Fibroblast of villous mesenchyme (primary cell): Measurements from ENCODE around the gene IFNA13. TPM values are rescaled to one million over a fixed set of nuclear protein-coding genes. Genes with fewer than 3 reads are reported as not detected.
A peak's percentile ranks its signal among the peaks of the same experiment; 100 is the strongest.

Source experiments
- DNase-seq: peaks from one replicate; pipeline ENCODE4 v3.0.0-alpha.2; 2010; ENCODE audit warnings: low read depth
- H3K4me3 ChIP-seq: 2 replicates; pipeline ENCODE4 v1.5.1; 2011; ENCODE audit warnings: low read depth, mild to moderate bottlenecking, low read length
- total RNA-seq: library from RNA; depleted of rRNA; stranded (reverse); fragments of >200 nt; gene quantifications from 2 replicates; pipeline ENCODE4 v1.2.3, GENCODE V29; 2012
- TF ChIP-seq, protein P1 (sequence below): IDR thresholded peaks from 2 replicates; pipeline ENCODE4 v1.5.1; 2012; ENCODE audit warnings: low read depth, mild to moderate bottlenecking, low read length; ENCODE audit not compliant: insufficient read depth

IFNA13 gene
- total RNA-seq, 1 donor = not detected

DNA sequence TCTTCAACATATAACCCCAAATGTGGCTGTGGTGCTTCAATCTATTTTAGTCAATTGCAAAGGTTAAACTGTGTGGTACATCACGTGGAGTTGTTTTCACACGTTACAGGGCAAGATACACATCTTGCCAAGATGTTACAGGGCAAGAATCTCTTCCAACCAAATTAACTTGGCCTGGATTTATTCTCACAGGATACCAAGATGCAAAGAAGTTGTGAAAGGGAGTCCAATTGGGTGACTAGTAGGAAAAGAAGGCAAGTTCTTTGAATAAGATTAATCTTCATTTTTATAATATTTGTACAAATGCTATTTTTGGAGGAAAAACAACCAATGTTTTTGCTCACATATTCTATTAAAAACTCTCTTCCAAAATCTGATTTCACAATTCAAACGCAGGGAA, 36.3 kb upstream of the IFNA13 start:
- no peak overlapping the region for H3K4me3 ChIP-seq
- DNase-seq = no peak
- TF ChIP-seq, protein P1, sequence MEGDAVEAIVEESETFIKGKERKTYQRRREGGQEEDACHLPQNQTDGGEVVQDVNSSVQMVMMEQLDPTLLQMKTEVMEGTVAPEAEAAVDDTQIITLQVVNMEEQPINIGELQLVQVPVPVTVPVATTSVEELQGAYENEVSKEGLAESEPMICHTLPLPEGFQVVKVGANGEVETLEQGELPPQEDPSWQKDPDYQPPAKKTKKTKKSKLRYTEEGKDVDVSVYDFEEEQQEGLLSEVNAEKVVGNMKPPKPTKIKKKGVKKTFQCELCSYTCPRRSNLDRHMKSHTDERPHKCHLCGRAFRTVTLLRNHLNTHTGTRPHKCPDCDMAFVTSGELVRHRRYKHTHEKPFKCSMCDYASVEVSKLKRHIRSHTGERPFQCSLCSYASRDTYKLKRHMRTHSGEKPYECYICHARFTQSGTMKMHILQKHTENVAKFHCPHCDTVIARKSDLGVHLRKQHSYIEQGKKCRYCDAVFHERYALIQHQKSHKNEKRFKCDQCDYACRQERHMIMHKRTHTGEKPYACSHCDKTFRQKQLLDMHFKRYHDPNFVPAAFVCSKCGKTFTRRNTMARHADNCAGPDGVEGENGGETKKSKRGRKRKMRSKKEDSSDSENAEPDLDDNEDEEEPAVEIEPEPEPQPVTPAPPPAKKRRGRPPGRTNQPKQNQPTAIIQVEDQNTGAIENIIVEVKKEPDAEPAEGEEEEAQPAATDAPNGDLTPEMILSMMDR = no peak

DNA sequence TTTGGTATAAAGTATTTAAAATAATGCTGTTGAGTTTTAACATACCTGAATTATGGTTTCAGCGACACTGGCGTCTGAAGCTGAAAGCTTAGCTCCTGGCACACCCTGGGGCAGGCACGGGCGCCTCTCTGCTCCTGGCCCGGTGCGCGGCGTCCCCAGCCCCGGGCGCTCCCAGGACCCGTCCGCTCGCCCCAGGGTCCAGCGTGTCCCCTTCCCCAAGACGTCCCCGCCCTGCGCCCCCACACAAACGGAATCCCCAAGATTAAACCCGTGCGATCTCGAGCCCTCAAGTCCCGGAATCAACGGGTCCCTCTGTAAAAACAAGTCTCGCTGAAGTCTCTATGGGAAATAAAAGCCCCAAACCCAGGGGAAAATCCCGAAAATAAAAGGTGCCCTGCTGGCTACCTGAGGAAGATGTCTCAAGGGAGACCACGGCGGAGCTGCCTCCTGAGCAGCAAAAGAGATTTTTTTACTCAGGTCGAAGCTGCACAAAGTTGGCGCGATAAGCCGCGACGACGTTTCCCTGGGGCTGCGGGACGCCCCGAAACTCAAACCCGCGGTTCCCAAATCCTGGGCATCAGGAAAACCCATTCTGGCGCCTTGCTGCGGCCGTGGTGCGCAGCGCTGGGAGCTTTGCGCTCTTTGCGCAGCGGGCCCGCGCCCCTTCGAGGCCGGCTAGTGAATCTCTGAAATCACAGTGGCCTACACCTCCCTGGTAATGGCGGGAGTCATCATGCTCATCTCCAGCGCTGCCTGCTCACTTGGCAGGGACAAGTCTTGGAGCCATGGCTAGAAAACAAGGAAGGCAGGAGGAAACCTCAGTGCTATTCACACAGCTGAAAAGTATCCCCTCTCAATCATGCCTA, 34.8 kb upstream of the IFNA13 start:
- TF ChIP-seq, protein P1 = no peak
- no peak for DNase-seq
- peak overlapping the region; percentile 26 for H3K4me3 ChIP-seq

DNA sequence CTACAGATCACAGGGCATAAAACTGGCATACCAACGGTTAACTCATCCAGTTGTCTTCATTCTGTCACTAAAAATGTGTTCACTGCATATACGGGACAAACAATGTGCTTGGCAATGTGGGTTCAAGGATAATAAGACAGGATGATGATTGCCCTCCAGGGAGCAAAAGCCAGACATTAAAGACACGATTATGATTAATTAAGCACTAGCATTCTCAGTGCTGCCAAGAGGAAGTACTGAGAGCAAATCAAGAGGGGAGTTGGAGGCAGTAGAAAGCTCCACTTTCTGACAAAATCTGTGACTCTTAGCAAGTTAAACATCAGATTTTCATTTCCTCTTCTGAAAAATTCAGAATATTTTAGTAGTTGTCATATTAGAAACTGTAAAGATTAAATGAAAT, 32.1 kb upstream of the IFNA13 start:
- no peak for DNase-seq
- H3K4me3 ChIP-seq = no peak overlapping the region
- TF ChIP-seq, protein P1 = no peak

DNA sequence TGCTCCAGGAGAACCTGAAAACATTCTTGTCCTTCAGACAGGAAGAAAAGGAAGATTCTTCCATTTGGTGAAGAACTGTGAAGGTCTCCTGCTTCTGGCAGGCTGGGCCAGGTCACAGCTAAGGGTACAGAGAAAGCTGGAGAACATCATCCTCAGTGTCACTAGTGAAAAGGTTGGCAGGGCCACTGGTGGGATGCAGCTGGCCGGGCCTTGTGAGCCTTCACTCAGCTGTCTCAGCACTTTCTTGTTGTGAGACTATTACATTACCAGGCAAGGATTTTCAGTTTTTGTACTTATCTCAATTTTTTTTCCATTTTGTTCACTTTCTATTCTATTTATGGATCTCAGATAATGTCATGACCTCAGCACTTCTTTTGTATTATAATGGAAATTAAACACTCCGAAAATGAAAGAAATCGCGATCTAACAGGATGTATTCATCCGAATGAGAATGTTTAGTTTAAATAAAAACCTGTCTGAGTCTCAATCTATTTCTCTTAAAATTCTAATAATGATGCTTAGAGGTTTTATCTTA, 31.2 kb upstream of the IFNA13 start:
- TF ChIP-seq, protein P1 = no peak
- H3K4me3 ChIP-seq = no peak overlapping the region
- no peak for DNase-seq

DNA sequence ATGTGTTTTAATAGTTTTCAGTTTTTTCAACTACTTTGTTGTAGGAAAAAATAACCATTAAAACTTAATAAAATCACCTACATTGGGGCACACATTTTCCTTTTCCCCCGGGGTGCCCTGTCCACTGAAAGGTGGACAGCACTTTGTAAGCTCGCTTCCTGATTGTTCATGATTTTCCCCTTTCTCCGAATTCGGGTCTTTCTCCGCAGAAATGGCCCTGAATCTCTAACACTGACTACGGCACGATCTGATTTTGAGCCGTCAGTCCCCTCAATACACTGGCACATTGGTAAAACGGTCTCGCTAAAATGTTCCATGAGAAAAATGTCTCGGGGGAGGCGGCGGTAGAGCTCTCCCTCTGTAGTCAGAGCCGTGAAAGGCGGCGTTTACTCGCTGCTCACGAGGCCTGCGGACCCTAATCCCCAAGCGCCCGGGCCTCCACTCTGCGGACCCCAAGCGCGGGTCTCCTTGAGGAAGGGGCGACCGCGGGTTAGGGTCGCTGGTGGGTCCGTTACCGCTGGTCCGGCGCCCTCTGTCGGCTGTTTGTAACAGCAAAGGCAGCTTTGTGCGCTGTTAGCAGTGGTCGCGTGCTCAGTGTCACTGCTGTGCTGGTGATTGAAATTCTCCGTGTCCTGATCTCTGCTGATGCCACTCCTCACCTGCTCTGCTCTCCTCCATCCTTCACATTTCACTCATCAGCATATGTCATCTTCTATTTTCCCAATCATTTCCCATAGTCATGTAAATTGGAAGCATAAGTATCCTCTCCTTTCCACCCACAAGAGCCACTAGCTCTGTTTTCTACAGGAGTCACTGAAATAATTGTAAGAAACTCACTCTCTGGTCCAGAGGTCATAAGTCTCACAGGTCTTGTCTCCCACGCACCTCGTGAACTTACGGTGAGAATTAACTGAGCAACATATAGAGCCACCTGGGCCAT, 28.2 kb upstream of the IFNA13 start:
- peak overlapping the region; percentile 61 for H3K4me3 ChIP-seq
- TF ChIP-seq, protein P1 = peak; percentile 80
- DNase-seq = peak; percentile 23

DNA sequence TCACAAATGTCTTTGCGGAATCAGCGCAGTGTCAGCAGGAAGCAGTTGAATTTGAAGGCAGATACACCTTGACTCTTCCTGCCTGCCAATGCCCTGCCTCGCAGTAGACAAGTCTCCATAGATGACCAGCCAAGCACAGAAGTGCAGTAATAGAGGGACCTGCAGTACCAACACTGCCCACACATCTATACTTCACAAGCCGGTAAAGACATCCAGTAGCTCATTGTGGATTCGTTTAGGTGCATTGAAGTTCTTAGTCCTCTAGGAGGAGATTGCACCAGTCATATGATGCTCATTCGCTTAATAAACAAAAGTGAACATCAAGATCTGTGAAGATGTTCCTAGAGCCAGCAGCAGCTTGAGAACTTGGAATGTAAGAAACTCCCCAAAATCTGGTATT, 24.4 kb upstream of the IFNA13 start:
- DNase-seq = peak; percentile 20

More for the DNA sequence above, 24.4 kb upstream of the IFNA13 start:
- TF ChIP-seq, protein P1 = peak; percentile 44
- H3K4me3 ChIP-seq = no peak overlapping the region
